CD14-positive monocyte (primary cell): ENCODE measurements around the gene HBA1. TPM values are rescaled to one million over a fixed set of nuclear protein-coding genes. Genes with fewer than 3 reads are reported as not detected.

Source experiments
- DNase-seq, 3 donors: peaks; one replicate each; pipeline ENCODE4 v3.0.0-alpha.2; 2011 to 2022
- H2AFZ ChIP-seq: 2 replicates; pipeline ENCODE4 v1.6.0; 2012; ENCODE audit warnings: mild to moderate bottlenecking, low read depth, low read length, inconsistent platforms; ENCODE audit not compliant: insufficient read depth, poor library complexity, severe bottlenecking
- H3K27ac ChIP-seq, 2 donors: 1 replicate in 1 of 2; 2 replicates in 1 of 2; pipeline ENCODE4 v1.5.1; 2012 to 2013; ENCODE audit warnings: low read length in 2 of 2, control low read depth in 1 of 2, inconsistent platforms in 1 of 2, low read depth in 1 of 2, mild to moderate bottlenecking in 1 of 2
- H3K27me3 ChIP-seq, 2 donors: one replicate each; pipeline versions ENCODE4 v1.6.0 to v1.6.1; 2011 to 2013; ENCODE audit warnings: low read length in 2 of 2; ENCODE audit not compliant: control insufficient read depth in 2 of 2, insufficient read depth in 2 of 2
- H3K36me3 ChIP-seq, 2 donors: replicated peaks in 1 of 2; 1 replicate in 1 of 2; 2 replicates in 1 of 2; pipeline versions ENCODE4 v1.5.1 to v1.6.1; 2012 to 2013; ENCODE audit warnings: low read length in 2 of 2, control low read depth in 1 of 2, inconsistent platforms in 1 of 2, mild to moderate bottlenecking in 1 of 2; ENCODE audit not compliant: insufficient read depth in 2 of 2, control insufficient read depth in 1 of 2
- H3K4me1 ChIP-seq, 2 donors: 1 replicate in 1 of 2; 2 replicates in 1 of 2; pipeline versions ENCODE4 v1.5.1 to v1.6.1; 2012 to 2013; ENCODE audit warnings: low read length in 2 of 2, control low read depth in 1 of 2, inconsistent platforms in 1 of 2, mild to moderate bottlenecking in 1 of 2, moderate library complexity in 1 of 2; ENCODE audit not compliant: insufficient read depth in 2 of 2, control insufficient read depth in 1 of 2
- H3K4me2 ChIP-seq: replicated peaks from 2 replicates; pipeline ENCODE3; 2012; ENCODE audit warnings: low read length, moderate library complexity, mild to moderate bottlenecking; ENCODE audit not compliant: poor library complexity, severe bottlenecking; ENCODE audit errors: extremely low read depth
- H3K4me3 ChIP-seq, 3 experiments: fragments of 200-600 bp in 1 of 3; sonication (generic) in 1 of 3; replicated peaks in 1 of 3; 1 replicate in 2 of 3; 2 replicates in 1 of 3; pipeline ENCODE4 v1.5.1; 2011 to 2013; ENCODE audit warnings: low read length in 3 of 3, mild to moderate bottlenecking in 3 of 3, control low read depth in 2 of 3, low read depth in 2 of 3, inconsistent platforms in 1 of 3, moderate library complexity in 1 of 3
- H3K79me2 ChIP-seq: 2 replicates; pipeline ENCODE4 v1.6.0; 2012; ENCODE audit warnings: mild to moderate bottlenecking, control low read depth, inconsistent platforms, low read length, moderate library complexity; ENCODE audit not compliant: insufficient read depth
- H3K9ac ChIP-seq: 2 replicates; pipeline ENCODE4 v1.6.0; 2017; ENCODE audit warnings: low read length, mild to moderate bottlenecking; ENCODE audit not compliant: insufficient read depth, poor library complexity, severe bottlenecking
- H3K9me3 ChIP-seq, 2 donors: replicated peaks in 1 of 2; 1 replicate in 1 of 2; 2 replicates in 1 of 2; pipeline versions ENCODE4 v1.5.1 to v1.6.1; 2012 to 2013; ENCODE audit warnings: low read length in 2 of 2, control low read depth in 1 of 2; ENCODE audit not compliant: control insufficient read depth in 1 of 2, insufficient read depth in 1 of 2
- H4K20me1 ChIP-seq: 2 replicates; pipeline ENCODE4 v1.6.0; 2012; ENCODE audit warnings: mild to moderate bottlenecking, low read length, control low read depth, moderate library complexity; ENCODE audit not compliant: insufficient read depth
- H3K27ac Mint-ChIP-seq, 7 donors: one replicate each; pipeline ENCODE4 v1.8.0; 2020; ENCODE audit warnings: mild to moderate bottlenecking in 7 of 7, mixed read lengths in 7 of 7, moderate library complexity in 6 of 7, inconsistent platforms in 2 of 7
- H3K27me3 Mint-ChIP-seq, 3 donors: one replicate each; pipeline ENCODE4 v1.8.0; 2021 to 2022; ENCODE audit warnings: low read depth in 3 of 3, mild to moderate bottlenecking in 3 of 3, mixed read lengths in 3 of 3, moderate library complexity in 3 of 3, inconsistent platforms in 1 of 3
- H3K36me3 Mint-ChIP-seq, 2 donors: one replicate each; pipeline ENCODE4 v1.8.0; 2020; ENCODE audit warnings: mixed read lengths in 2 of 2, inconsistent platforms in 1 of 2, mild to moderate bottlenecking in 1 of 2
- H3K4me1 Mint-ChIP-seq: one replicate; pipeline ENCODE4 v1.8.0; 2020; ENCODE audit warnings: mild to moderate bottlenecking, mixed read lengths
- H3K4me3 Mint-ChIP-seq, 2 donors: one replicate each; pipeline ENCODE4 v1.8.0; 2020; ENCODE audit warnings: mild to moderate bottlenecking in 2 of 2, mixed read lengths in 2 of 2, moderate library complexity in 1 of 2
- H3K9me3 Mint-ChIP-seq, 7 donors: one replicate each; pipeline ENCODE4 v1.8.0; 2020 to 2022; ENCODE audit warnings: mixed read lengths in 7 of 7, mild to moderate bottlenecking in 6 of 7, moderate library complexity in 6 of 7, inconsistent platforms in 2 of 7
- WGBS: methylation state at CpG from one replicate; pipeline ENCODE4 v1.1.5; 2013; ENCODE audit warnings: missing lambda C conversion rate; ENCODE audit not compliant: insufficient coverage; 5-methylcytosine and 5-hydroxymethylcytosine counted together
- intact Hi-C, 2 donors: fragments of 100-400 bp; cut with micrococcal nuclease; formaldehyde crosslinking; loops; one replicate each; pipeline versions ENCODE4 v1.15.0 to v1.15.1; 2023
- polyA plus RNA-seq, 3 donors: library from polyadenylated mRNA; depleted of rRNA in 1 of 3; unstranded in 2 of 3; stranded (reverse) in 1 of 3; fragments of 300-500 nt in 2 of 3; fragments of >200 nt in 1 of 3; fragmentation: Illumina TruSeq in 2 of 3; gene quantifications; 1 replicate in 2 of 3; 2 replicates in 1 of 3; pipeline ENCODE4 v1.2.3, GENCODE V29; 2012 to 2021
- small RNA-seq: library from RNA; depleted of rRNA; stranded (forward); fragments of <200 nt; gene quantifications from one replicate; pipeline ENCODE3, GENCODE V24; 2012; ENCODE audit warnings: low read depth; ENCODE audit not compliant: insufficient read length
- TF ChIP-seq, protein P1 (sequence below): fragments of 200-600 bp; IDR thresholded peaks from one replicate; pipeline ENCODE4 v1.8.0; 2022; ENCODE audit warnings: antibody characterized with exemption, mild to moderate bottlenecking

HBA1 gene
- polyA plus RNA-seq, 3 donors, result 0.31 to 23.8 (median 22.9) TPM

DNA sequence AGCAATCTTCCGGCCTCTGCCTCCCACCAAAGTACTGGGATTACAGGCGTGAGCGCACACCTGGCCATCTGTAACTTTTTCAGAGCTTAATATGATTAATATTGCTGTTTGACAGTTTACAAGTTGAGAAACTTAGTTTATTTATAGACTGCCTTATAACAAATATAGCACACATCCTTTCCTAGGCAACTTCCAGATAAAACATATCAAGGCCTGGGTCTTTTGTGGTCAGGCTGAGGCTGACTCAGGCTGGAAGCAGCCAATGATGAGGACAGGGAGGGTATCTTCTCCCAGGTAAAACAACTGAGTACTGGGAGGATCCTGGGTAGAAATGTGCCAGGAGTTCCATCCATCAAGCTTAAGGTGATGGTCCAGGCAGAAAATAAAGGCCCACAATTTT, 36.5 kb downstream of the HBA1 start:
- Mint-ChIP-seq H3K4me1 (no peaks in the 10 kb centered on the region), H3K9me3 (no peaks in the 10 kb centered on the region), H3K36me3 (peaks cover 74 to 100% of the 10 kb centered on the region in 2 donors), H3K27ac (peak overlapping the region in 2 of 7 donors; percentile 18 to 42), H3K4me3 (no peak overlapping the region), H3K27me3 (peaks cover 0 to 1% (median 0%) of the 10 kb centered on the region in 3 donors)
- intact Hi-C loops, result no loop called here
- Histone ChIP-seq H3K9ac (no peak overlapping the region), H3K4me3 (no peak overlapping the region), H3K4me1 (no peaks in the 10 kb centered on the region), H3K79me2 (peaks cover 21% of the 10 kb centered on the region), H3K27me3 (no peaks in the 10 kb centered on the region), H3K9me3 (no peaks in the 10 kb centered on the region), H3K27ac (no peak overlapping the region), H2AFZ (no peak overlapping the region), H4K20me1 (peaks cover 63% of the 10 kb centered on the region), H3K4me2 (no peak overlapping the region), H3K36me3 (peaks cover 71 to 96% of the 10 kb centered on the region in 2 donors)
- WGBS, result no CpG with 5 or more reads among the region's 3 CpGs
- TF ChIP-seq, protein P1, sequence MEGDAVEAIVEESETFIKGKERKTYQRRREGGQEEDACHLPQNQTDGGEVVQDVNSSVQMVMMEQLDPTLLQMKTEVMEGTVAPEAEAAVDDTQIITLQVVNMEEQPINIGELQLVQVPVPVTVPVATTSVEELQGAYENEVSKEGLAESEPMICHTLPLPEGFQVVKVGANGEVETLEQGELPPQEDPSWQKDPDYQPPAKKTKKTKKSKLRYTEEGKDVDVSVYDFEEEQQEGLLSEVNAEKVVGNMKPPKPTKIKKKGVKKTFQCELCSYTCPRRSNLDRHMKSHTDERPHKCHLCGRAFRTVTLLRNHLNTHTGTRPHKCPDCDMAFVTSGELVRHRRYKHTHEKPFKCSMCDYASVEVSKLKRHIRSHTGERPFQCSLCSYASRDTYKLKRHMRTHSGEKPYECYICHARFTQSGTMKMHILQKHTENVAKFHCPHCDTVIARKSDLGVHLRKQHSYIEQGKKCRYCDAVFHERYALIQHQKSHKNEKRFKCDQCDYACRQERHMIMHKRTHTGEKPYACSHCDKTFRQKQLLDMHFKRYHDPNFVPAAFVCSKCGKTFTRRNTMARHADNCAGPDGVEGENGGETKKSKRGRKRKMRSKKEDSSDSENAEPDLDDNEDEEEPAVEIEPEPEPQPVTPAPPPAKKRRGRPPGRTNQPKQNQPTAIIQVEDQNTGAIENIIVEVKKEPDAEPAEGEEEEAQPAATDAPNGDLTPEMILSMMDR, result no peak
- DNase-seq, result no peak

GRCh38 chr16:220021-220420, 43.5 kb downstream of the HBA1 start:
- Mint-ChIP-seq H3K36me3 (peaks cover 61 to 94% of the 10 kb centered on the region in 2 donors), H3K27me3 (peaks cover 0 to 2% (median 0%) of the 10 kb centered on the region in 3 donors), H3K9me3 (no peaks in the 10 kb centered on the region), H3K4me3 (no peak overlapping the region), H3K27ac (no peak overlapping the region), H3K4me1 (peaks cover 1% of the 10 kb centered on the region)
- no peak overlapping the region for H3K27ac ChIP-seq
- intact Hi-C loops, result no loop called here
- H2AFZ ChIP-seq, result no peak overlapping the region
- H3K36me3 ChIP-seq, result peaks cover 62 to 92% of the 10 kb centered on the region in 2 donors
- peaks cover 48% of the 10 kb centered on the region for H4K20me1 ChIP-seq
- no peaks in the 10 kb centered on the region for H3K4me1 ChIP-seq
- TF ChIP-seq, protein P1, result no peak
- H3K4me2 ChIP-seq, result no peak overlapping the region
- no peaks in the 10 kb centered on the region for H3K27me3 ChIP-seq
- 92% methylated on average over 2 of the region's 4 CpGs for WGBS
- no peak overlapping the region for H3K9ac ChIP-seq
- H3K4me3 ChIP-seq, result no peak overlapping the region
- H3K9me3 ChIP-seq, result no peaks in the 10 kb centered on the region
- peaks cover 40% of the 10 kb centered on the region for H3K79me2 ChIP-seq
- no peak for DNase-seq

Small RNA genes lying within 50 kb of the gene (small RNA-seq; reads per million reads assigned to genes)
- gene RF00019, result not detected

Other genes starting within 250 kb of the HBA1 start
- gene POLR3K, start 123.1 kb upstream of the HBA1 start, polyA plus RNA-seq, result 10 to 100 TPM in 2 of 3 donors, 1 to 10 TPM in 1; 9.9 to 20.8 (median 18.7) TPM
- gene SNRNP25, start 122.9 kb upstream of the HBA1 start, polyA plus RNA-seq, result 10 to 100 TPM; 18.5 to 32.2 (median 31.6) TPM
- gene RHBDF1, start 104.0 kb upstream of the HBA1 start, polyA plus RNA-seq, result under 1 TPM in 1 of 3 donors, not detected in 2; 0.20 TPM
- 10 to 100 TPM; 32.5 to 86.9 (median 70.6) TPM for gene MPG, start 98.5 kb upstream of the HBA1 start, polyA plus RNA-seq
- gene NPRL3, start 38.0 kb upstream of the HBA1 start, polyA plus RNA-seq, result 10 to 100 TPM in 1 of 3 donors, 1 to 10 TPM in 2; 2.6 to 16.7 (median 3.0) TPM
- gene HBZ, start 24.0 kb upstream of the HBA1 start, polyA plus RNA-seq, result not detected
- gene HBM, start 10.7 kb upstream of the HBA1 start, polyA plus RNA-seq, result not detected
- 100 to 1,000 TPM in 2 of 3 donors, 1 to 10 TPM in 1; 2.8 to 193 (median 158) TPM for gene HBA2, start 3.8 kb upstream of the HBA1 start, polyA plus RNA-seq
- gene HBQ1, start 3.8 kb downstream of the HBA1 start, polyA plus RNA-seq, result not detected
- 100 to 1,000 TPM in 1 of 3 donors, 1 to 10 TPM in 2; 4.0 to 109 (median 4.6) TPM for gene LUC7L, start 52.8 kb downstream of the HBA1 start, polyA plus RNA-seq
- 10 to 100 TPM; 22.5 to 40.4 (median 25.1) TPM for gene FAM234A, start 58.1 kb downstream of the HBA1 start, polyA plus RNA-seq
- gene RGS11, start 99.3 kb downstream of the HBA1 start, polyA plus RNA-seq, result under 1 TPM in 1 of 3 donors, not detected in 2; 0.07 TPM
- gene ARHGDIG, start 103.9 kb downstream of the HBA1 start, polyA plus RNA-seq, result not detected
- not detected for gene PDIA2, start 106.5 kb downstream of the HBA1 start, polyA plus RNA-seq
- 10 to 100 TPM in 1 of 3 donors, under 1 TPM in 2; 0.30 to 20.9 (median 0.74) TPM for gene AXIN1, start 176.0 kb downstream of the HBA1 start, polyA plus RNA-seq
- gene MRPL28, start 193.9 kb downstream of the HBA1 start, polyA plus RNA-seq, result 10 to 100 TPM; 68.6 to 88.5 (median 88.1) TPM
- gene PGAP6, start 205.3 kb downstream of the HBA1 start, polyA plus RNA-seq, result 100 to 1,000 TPM in 1 of 3 donors, 10 to 100 TPM in 2; 18.2 to 137 (median 39.8) TPM
- 10 to 100 TPM; 26.7 to 31.4 (median 26.9) TPM for gene NME4, start 220.5 kb downstream of the HBA1 start, polyA plus RNA-seq
- 10 to 100 TPM in 1 of 3 donors, 1 to 10 TPM in 2; 5.7 to 12.8 (median 8.7) TPM for gene DECR2, start 225.2 kb downstream of the HBA1 start, polyA plus RNA-seq
- gene RAB11FIP3, start 249.0 kb downstream of the HBA1 start, polyA plus RNA-seq, result 1 to 10 TPM in 1 of 3 donors, under 1 TPM in 2; 0.37 to 7.5 (median 0.49) TPM